A673 (cell line): ENCODE data around the gene ASXL1. TPM values are rescaled to one million over a fixed set of nuclear protein-coding genes. Genes with fewer than 3 reads are reported as not detected.

Experiments used
- BruUV-seq: library from RNA; stranded (reverse); fragments of 400-500 nt; replicated peaks from 2 replicates; lab custom pipeline; 2021; lab: Mats Ljungman, UMichigan
- CTCF ChIA-PET: fragments of 300-600 bp; sonication (Branson Sonifier 250); formaldehyde crosslinking; loops from one replicate; lab custom pipeline; 2022; ENCODE audit warnings: antibody characterized with exemption; lab: Charles Lee
- POLR2A ChIA-PET: fragments of 300-600 bp; sonication (Branson Sonifier 250); formaldehyde crosslinking; loops from one replicate; lab custom pipeline; 2022; ENCODE audit warnings: antibody characterized with exemption; ENCODE audit not compliant: low non-redundant PET; lab: Charles Lee
- DNase-seq: peaks from one replicate; pipeline ENCODE4 v3.0.0-alpha.2; 2015; ENCODE audit warnings: low spot score
- H3K27ac ChIP-seq: fragments of 200-600 bp; sonication (generic); 2 replicates; pipeline ENCODE4 v1.5.1; 2016; ENCODE audit warnings: mixed run types, low read depth, mild to moderate bottlenecking, mixed read lengths, antibody characterized with exemption, low read length; ENCODE audit not compliant: poor library complexity, severe bottlenecking
- H3K27me3 ChIP-seq: fragments of 200-600 bp; sonication (generic); replicated peaks from 2 replicates; pipeline ENCODE4 v1.6.1; 2017; ENCODE audit warnings: mixed run types, low read depth, mild to moderate bottlenecking, mixed read lengths, antibody characterized with exemption, low read length; ENCODE audit not compliant: insufficient read depth, poor library complexity
- H3K36me3 ChIP-seq: fragments of 200-600 bp; sonication (generic); 2 replicates; pipeline ENCODE4 v1.6.1; 2016; ENCODE audit warnings: mixed run types, mild to moderate bottlenecking, mixed read lengths, antibody characterized with exemption, low read length; ENCODE audit not compliant: insufficient read depth, poor library complexity, severe bottlenecking
- H3K4me1 ChIP-seq: fragments of 200-600 bp; sonication (generic); 2 replicates; pipeline ENCODE4 v1.6.1; 2017; ENCODE audit warnings: mixed run types, mild to moderate bottlenecking, mixed read lengths, antibody characterized with exemption, low read length; ENCODE audit not compliant: insufficient read depth, poor library complexity, severe bottlenecking
- H3K4me3 ChIP-seq: fragments of 200-600 bp; sonication (generic); 2 replicates; pipeline ENCODE4 v1.5.1; 2016; ENCODE audit warnings: low read depth, mixed run types, mild to moderate bottlenecking, mixed read lengths, low read length; ENCODE audit not compliant: poor library complexity, severe bottlenecking
- H3K9me3 ChIP-seq: fragments of 200-600 bp; sonication (generic); 2 replicates; pipeline ENCODE4 v1.6.1; 2016; ENCODE audit warnings: mixed run types, low read depth, mild to moderate bottlenecking, mixed read lengths, antibody characterized with exemption, low read length; ENCODE audit not compliant: poor library complexity, severe bottlenecking
- CTCF ChIP-seq: fragments of 300-800, 200-600 bp; sonication (generic); conservative IDR thresholded peaks from 2 replicates; pipeline ENCODE4 v1.5.1; 2017; ENCODE audit warnings: low read depth, mild to moderate bottlenecking, antibody characterized with exemption, low read length, moderate library complexity, mixed read lengths
- EZH2 ChIP-seq: fragments of 200-600 bp; sonication (generic); IDR thresholded peaks from 2 replicates; pipeline ENCODE4 v1.6.1; 2017; ENCODE audit warnings: borderline replicate concordance, low read depth, mild to moderate bottlenecking, mixed read lengths, antibody characterized with exemption, low read length; ENCODE audit not compliant: poor library complexity, severe bottlenecking
- intact Hi-C: fragments of 100-400 bp; cut with micrococcal nuclease; formaldehyde crosslinking; loops from one replicate; pipeline ENCODE4 v1.10.0; 2022; ENCODE audit not compliant: unreplicated experiment
- total RNA-seq: library from RNA; stranded (reverse); gene quantifications from 2 replicates; pipeline ENCODE4 v1.2.3, GENCODE V29; 2021

ASXL1 gene
- total RNA-seq, 1 experiment from 2014 or later = 101 TPM

- Histone ChIP-seq H3K27me3 (no peaks in the 10 kb centered on the region), H3K4me1 (no peaks in the 10 kb centered on the region), H3K4me3 (no peak overlapping the region), H3K36me3 (no peaks in the 10 kb centered on the region), H3K9me3 (no peaks in the 10 kb centered on the region), H3K27ac (no peak overlapping the region)
- CTCF ChIA-PET = no interaction called here
- intact Hi-C loops = no loop called here
- no peak for DNase-seq
- POLR2A ChIA-PET = no interaction called here
- TF ChIP-seq EZH2 = no peak
- no peak for TF ChIP-seq CTCF
- BruUV-seq = no TSS peak
These were observed 39.5 kb downstream of the ASXL1 start for GRCh38 chr20:32397567-32398084.

- ChIA-PET POLR2A (no interaction called here), CTCF (no interaction called here)
- H3K27ac ChIP-seq = no peak overlapping the region
- H3K27me3 ChIP-seq = no peaks in the 10 kb centered on the region
- no peak for TF ChIP-seq CTCF
- TF ChIP-seq EZH2 = no peak
- BruUV-seq = no TSS peak
- no peak overlapping the region for H3K4me3 ChIP-seq
- intact Hi-C loops = no loop called here
- no peaks in the 10 kb centered on the region for H3K9me3 ChIP-seq
- DNase-seq = no peak
- no peaks in the 10 kb centered on the region for H3K36me3 ChIP-seq
- H3K4me1 ChIP-seq = no peaks in the 10 kb centered on the region
These were observed 42.3 kb downstream of the ASXL1 start for GRCh38 chr20:32400476-32400875.

- DNase-seq = no peak
These were observed 45.9 kb downstream of the ASXL1 start for GRCh38 chr20:32404017-32404416.

More at GRCh38 chr20:32404017-32404416, 45.9 kb downstream of the ASXL1 start:
- Histone ChIP-seq H3K36me3 (peaks cover 4% of the 10 kb centered on the region), H3K27ac (no peak overlapping the region), H3K9me3 (no peaks in the 10 kb centered on the region), H3K4me1 (no peaks in the 10 kb centered on the region), H3K4me3 (no peak overlapping the region), H3K27me3 (no peaks in the 10 kb centered on the region)
- TF ChIP-seq CTCF (no peak), EZH2 (no peak)
- POLR2A ChIA-PET = no interaction called here
- CTCF ChIA-PET = no interaction called here
- intact Hi-C loops = no loop called here
- BruUV-seq = no TSS peak
